Panc1 (cell line): ENCODE measurements around the gene TOR2A.

Experiments used
- CTCF ChIP-seq: fragments of 450-650 bp; IDR thresholded peaks from 2 replicates; pipeline ENCODE4 v1.5.1; 2017; ENCODE audit warnings: mild to moderate bottlenecking
- SIN3A ChIP-seq: IDR thresholded peaks from 2 replicates; pipeline ENCODE4 v1.6.1; 2012; ENCODE audit warnings: low read depth, mild to moderate bottlenecking, low read length, moderate library complexity, borderline replicate concordance; ENCODE audit not compliant: insufficient read depth

- TF ChIP-seq CTCF = no peak
- no peak for TF ChIP-seq SIN3A
Observed at GRCh38 chr9:127742435-127743088, 7.5 kb upstream of the TOR2A start.
